ENCODE measurements around the gene GPR65.
A peak's percentile ranks its signal among the peaks of the same experiment; 100 is the strongest.

Gene GPR65

DNA sequence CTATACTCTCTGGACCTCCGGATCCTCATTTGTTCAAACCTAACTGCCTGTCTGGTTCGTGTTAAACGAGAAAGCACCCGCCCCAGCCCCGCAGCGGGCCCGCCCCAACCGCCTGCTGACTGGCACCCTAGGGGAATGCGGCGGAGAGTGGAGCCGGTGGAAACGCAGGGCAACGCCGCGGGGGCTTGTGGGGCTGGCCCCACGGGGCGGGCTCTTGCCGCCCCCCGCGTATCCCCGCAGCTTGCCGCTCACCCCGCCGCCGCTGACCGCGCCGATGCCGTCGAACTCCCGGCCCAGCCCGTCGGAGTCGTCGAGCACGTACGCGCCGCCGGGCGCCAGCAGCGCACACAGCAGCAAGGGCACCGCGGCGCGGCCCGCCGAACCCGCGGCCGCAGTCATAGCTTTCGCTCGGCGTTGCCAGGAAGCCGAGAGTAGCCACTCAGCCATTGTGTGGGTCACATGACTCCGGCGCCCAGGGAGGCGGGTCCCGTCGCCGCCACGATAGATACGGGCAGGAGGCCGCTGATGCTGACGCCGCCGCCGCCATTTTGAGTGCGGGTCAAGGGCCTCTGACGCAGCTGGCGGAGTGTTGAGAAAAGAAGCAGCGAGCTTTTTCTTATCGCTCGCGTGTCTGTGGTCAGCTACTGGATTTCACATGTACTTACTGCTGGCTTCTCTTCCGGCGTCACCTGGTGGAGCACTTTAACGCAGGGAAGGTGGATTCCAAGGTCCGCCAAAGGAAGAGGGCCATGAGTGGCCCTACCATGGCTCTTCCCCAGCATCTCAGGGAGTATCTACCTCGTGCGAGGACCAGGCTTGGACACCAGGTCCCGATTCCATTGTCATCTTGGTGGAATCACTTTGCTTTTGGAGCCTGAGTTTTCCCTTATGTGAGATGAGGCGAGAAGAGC lies 12.0 kb upstream of the GPR65 start, which contains the start of gene GALC (continued):
- TF ChIP-seq YY1 (tag by site-specific recombination; IDR thresholded peaks at IDR 0.05), result peak; percentile 90
- TF ChIP-seq, protein P1, sequence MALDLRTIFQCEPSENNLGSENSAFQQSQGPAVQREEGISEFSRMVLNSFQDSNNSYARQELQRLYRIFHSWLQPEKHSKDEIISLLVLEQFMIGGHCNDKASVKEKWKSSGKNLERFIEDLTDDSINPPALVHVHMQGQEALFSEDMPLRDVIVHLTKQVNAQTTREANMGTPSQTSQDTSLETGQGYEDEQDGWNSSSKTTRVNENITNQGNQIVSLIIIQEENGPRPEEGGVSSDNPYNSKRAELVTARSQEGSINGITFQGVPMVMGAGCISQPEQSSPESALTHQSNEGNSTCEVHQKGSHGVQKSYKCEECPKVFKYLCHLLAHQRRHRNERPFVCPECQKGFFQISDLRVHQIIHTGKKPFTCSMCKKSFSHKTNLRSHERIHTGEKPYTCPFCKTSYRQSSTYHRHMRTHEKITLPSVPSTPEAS (tag by site-specific recombination; IDR thresholded peaks at IDR 0.05), result no peak
- TF ChIP-seq ZNF473 (tag by site-specific recombination; IDR thresholded peaks at IDR 0.05), result no peak
- no peak for TF ChIP-seq ZSCAN23 (tag by site-specific recombination; IDR thresholded peaks at IDR 0.05)
- no peak for TF ChIP-seq ZNF2 (tag by site-specific recombination; IDR thresholded peaks at IDR 0.05)
- TF ChIP-seq, protein P2, sequence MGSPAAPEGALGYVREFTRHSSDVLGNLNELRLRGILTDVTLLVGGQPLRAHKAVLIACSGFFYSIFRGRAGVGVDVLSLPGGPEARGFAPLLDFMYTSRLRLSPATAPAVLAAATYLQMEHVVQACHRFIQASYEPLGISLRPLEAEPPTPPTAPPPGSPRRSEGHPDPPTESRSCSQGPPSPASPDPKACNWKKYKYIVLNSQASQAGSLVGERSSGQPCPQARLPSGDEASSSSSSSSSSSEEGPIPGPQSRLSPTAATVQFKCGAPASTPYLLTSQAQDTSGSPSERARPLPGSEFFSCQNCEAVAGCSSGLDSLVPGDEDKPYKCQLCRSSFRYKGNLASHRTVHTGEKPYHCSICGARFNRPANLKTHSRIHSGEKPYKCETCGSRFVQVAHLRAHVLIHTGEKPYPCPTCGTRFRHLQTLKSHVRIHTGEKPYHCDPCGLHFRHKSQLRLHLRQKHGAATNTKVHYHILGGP (tag by site-specific recombination; IDR thresholded peaks at IDR 0.05), result no peak
- peak; percentile 33; the same call in 1 of the 2 replicates for TF ChIP-seq ZNF76 (tag by site-specific recombination; IDR thresholded peaks at IDR 0.05; ENCODE audit: borderline replicate concordance, low read depth)
- no peak for TF ChIP-seq HOXC10 (CRISPR knock-in tag; IDR thresholded peaks at IDR 0.05)
- TF ChIP-seq RBAK (tag by site-specific recombination; IDR thresholded peaks at IDR 0.05), result no peak
- 0 out of 2 replicates have a peak, but pooled peaks have one; percentile 24 for TF ChIP-seq KLF9 (tag by site-specific recombination; IDR thresholded peaks at IDR 0.05; ENCODE audit: low read depth)
- TF ChIP-seq, protein P3, sequence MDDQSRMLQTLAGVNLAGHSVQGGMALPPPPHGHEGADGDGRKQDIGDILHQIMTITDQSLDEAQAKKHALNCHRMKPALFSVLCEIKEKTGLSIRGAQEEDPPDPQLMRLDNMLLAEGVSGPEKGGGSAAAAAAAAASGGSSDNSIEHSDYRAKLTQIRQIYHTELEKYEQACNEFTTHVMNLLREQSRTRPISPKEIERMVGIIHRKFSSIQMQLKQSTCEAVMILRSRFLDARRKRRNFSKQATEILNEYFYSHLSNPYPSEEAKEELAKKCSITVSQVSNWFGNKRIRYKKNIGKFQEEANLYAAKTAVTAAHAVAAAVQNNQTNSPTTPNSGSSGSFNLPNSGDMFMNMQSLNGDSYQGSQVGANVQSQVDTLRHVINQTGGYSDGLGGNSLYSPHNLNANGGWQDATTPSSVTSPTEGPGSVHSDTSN (CRISPR knock-in tag; IDR thresholded peaks at IDR 0.05), result peak; percentile 35; the same call in 1 of the 2 replicates
- TF ChIP-seq, protein P4, sequence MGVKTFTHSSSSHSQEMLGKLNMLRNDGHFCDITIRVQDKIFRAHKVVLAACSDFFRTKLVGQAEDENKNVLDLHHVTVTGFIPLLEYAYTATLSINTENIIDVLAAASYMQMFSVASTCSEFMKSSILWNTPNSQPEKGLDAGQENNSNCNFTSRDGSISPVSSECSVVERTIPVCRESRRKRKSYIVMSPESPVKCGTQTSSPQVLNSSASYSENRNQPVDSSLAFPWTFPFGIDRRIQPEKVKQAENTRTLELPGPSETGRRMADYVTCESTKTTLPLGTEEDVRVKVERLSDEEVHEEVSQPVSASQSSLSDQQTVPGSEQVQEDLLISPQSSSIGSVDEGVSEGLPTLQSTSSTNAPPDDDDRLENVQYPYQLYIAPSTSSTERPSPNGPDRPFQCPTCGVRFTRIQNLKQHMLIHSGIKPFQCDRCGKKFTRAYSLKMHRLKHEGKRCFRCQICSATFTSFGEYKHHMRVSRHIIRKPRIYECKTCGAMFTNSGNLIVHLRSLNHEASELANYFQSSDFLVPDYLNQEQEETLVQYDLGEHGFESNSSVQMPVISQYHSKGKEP (tag by site-specific recombination; IDR thresholded peaks at IDR 0.05), result no peak

DNA sequence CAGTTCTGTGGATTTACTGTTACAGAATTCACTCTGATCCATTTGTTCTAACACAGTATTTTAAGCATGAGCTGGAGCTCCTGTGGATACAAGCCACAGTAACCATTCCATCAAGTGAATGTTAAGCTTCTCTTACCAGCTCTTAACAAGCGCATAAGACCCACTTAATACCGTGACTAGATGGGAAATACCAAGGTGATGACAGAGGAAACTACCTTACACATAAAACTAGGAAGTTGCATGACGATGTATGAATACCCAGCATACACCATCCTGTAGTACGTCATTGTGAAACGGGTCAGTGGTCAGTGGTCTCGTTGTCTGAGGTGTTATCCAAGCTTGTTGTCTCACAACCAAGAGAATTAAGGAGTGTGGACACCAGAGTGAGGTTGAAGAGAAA lies 10.0 kb upstream of the GPR65 start:
- ChIA-PET CTCF (interaction anchor here (0.6 to 2.6 kb wide), 3 partner anchors 18 to 249 kb away, joined by 3 to 16 read pairs (median 4); no protein-coding TSS in a partner anchor), POLR2A (no interaction called here)
- Histone ChIP-seq H3K4me1 (ENCODE audit: control insufficient read depth, insufficient read depth, low read length) (no peaks in the 10 kb centered on the region), H3K4me3 (ENCODE audit: low read depth, low read length) (no peak overlapping the region), H3K9me3 (ENCODE audit: control insufficient read depth, insufficient read depth, low read depth, low read length) (no peaks in the 10 kb centered on the region), H3K27ac (ENCODE audit: extremely low read depth, low read depth, low read length) (no peak overlapping the region), H3K36me3 (ENCODE audit: control insufficient read depth in 2 of 2, insufficient read depth in 1 of 2, low read length in 2 of 2) (no peaks in the 10 kb centered on the region)
- TF ChIP-seq GLIS1 (tag by site-specific recombination; IDR thresholded peaks at IDR 0.05), result no peak
- TF ChIP-seq, protein P5, sequence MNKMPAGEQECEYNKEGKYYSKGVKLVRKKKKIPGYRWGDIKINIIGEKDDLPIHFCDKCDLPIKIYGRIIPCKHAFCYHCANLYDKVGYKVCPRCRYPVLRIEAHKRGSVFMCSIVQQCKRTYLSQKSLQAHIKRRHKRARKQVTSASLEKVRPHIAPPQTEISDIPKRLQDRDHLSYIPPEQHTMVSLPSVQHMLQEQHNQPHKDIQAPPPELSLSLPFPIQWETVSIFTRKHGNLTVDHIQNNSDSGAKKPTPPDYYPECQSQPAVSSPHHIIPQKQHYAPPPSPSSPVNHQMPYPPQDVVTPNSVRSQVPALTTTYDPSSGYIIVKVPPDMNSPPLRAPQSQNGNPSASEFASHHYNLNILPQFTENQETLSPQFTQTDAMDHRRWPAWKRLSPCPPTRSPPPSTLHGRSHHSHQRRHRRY (tag by site-specific recombination; IDR thresholded peaks at IDR 0.05), result no peak
- TF ChIP-seq ZNF221 (tag by site-specific recombination; IDR thresholded peaks at IDR 0.05; ENCODE audit: borderline replicate concordance), result no peak
- no peak for TF ChIP-seq ZNF112 (tag by site-specific recombination; IDR thresholded peaks at IDR 0.05)
- TF ChIP-seq KLF9 (tag by site-specific recombination; IDR thresholded peaks at IDR 0.05; ENCODE audit: low read depth), result no peak
- no peak for TF ChIP-seq ZNF140 (tag by site-specific recombination; IDR thresholded peaks at IDR 0.05)
- TF ChIP-seq ZNF791 (tag by site-specific recombination; IDR thresholded peaks at IDR 0.05), result no peak
- TF ChIP-seq, protein P4 (tag by site-specific recombination; IDR thresholded peaks at IDR 0.05), result no peak
- TF ChIP-seq, protein P6, sequence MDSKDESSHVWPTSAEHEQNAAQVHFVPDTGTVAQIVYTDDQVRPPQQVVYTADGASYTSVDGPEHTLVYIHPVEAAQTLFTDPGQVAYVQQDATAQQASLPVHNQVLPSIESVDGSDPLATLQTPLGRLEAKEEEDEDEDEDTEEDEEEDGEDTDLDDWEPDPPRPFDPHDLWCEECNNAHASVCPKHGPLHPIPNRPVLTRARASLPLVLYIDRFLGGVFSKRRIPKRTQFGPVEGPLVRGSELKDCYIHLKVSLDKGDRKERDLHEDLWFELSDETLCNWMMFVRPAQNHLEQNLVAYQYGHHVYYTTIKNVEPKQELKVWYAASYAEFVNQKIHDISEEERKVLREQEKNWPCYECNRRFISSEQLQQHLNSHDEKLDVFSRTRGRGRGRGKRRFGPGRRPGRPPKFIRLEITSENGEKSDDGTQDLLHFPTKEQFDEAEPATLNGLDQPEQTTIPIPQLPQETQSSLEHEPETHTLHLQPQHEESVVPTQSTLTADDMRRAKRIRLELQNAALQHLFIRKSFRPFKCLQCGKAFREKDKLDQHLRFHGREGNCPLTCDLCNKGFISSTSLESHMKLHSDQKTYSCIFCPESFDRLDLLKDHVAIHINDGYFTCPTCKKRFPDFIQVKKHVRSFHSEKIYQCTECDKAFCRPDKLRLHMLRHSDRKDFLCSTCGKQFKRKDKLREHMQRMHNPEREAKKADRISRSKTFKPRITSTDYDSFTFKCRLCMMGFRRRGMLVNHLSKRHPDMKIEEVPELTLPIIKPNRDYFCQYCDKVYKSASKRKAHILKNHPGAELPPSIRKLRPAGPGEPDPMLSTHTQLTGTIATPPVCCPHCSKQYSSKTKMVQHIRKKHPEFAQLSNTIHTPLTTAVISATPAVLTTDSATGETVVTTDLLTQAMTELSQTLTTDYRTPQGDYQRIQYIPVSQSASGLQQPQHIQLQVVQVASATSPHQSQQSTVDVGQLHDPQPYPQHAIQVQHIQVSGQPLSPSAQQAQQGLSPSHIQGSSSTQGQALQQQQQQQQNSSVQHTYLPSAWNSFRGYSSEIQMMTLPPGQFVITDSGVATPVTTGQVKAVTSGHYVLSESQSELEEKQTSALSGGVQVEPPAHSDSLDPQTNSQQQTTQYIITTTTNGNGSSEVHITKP (tag by site-specific recombination; IDR thresholded peaks at IDR 0.05), result no peak
- TF ChIP-seq ZNF549 (tag by site-specific recombination; IDR thresholded peaks at IDR 0.05), result no peak
